ENCODE measurements around the gene LRP2. TPM values are rescaled to one million over a fixed set of nuclear protein-coding genes. Genes with fewer than 3 reads are reported as not detected.
"Not testable (repeated sequence)": the region's sequence is repeated elsewhere in the genome, so short reads cannot be mapped to it uniquely, and the experiment has no call there.

Gene LRP2
- total RNA-seq, 1 donor from 2014 or later = 1.00 TPM

DNA sequence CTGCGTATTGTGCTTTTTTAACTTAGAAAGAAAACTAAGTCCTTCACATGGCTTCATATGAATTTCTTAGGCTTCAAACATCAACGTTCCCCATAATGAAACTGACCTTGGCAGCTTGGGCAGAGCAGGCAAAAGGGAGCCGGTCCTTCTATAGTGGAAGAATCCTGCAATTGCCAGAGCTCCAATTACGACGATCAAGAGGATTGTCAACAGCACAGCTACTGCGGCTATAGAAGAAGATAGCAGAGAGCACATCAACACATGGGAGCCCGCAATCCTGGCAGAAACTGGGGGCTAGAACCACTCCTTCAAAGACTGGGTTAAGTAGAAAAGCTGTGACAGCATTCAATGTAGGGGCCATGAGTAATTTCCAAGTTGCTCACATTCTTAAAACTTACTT lies 223.2 kb downstream of the LRP2 start:
- H3K27ac ChIP-seq (ENCODE audit: low read depth, low read length) = no peak overlapping the region
- no peaks in the 10 kb centered on the region for H3K27me3 ChIP-seq (ENCODE audit: insufficient read depth, low read length)
- no peak overlapping the region for H3K9ac ChIP-seq (ENCODE audit: low read length)
- DNase-seq (ENCODE audit: low read depth) (no peak), FAIRE-seq (no peak)
- H3K27ac Mint-ChIP-seq (ENCODE audit: unreplicated experiment) = no peak overlapping the region
- H3K27me3 Mint-ChIP-seq (ENCODE audit: low read depth, unreplicated experiment) = peaks cover 2% of the 10 kb centered on the region
- TF ChIP-seq, protein P1, sequence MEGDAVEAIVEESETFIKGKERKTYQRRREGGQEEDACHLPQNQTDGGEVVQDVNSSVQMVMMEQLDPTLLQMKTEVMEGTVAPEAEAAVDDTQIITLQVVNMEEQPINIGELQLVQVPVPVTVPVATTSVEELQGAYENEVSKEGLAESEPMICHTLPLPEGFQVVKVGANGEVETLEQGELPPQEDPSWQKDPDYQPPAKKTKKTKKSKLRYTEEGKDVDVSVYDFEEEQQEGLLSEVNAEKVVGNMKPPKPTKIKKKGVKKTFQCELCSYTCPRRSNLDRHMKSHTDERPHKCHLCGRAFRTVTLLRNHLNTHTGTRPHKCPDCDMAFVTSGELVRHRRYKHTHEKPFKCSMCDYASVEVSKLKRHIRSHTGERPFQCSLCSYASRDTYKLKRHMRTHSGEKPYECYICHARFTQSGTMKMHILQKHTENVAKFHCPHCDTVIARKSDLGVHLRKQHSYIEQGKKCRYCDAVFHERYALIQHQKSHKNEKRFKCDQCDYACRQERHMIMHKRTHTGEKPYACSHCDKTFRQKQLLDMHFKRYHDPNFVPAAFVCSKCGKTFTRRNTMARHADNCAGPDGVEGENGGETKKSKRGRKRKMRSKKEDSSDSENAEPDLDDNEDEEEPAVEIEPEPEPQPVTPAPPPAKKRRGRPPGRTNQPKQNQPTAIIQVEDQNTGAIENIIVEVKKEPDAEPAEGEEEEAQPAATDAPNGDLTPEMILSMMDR (IDR thresholded peaks at IDR 0.05; ENCODE audit: insufficient read depth, low read depth, low read length) = no peak
- TF ChIP-seq EZH2 (IDR thresholded peaks at IDR 0.05; ENCODE audit: insufficient read depth, low read length) = no peak
- no peak overlapping the region for H3K4me2 ChIP-seq (ENCODE audit: low read length)
- no peaks in the 10 kb centered on the region for H4K20me1 ChIP-seq (ENCODE audit: insufficient read depth, low read length)
- no peaks in the 10 kb centered on the region for H3K36me3 ChIP-seq (ENCODE audit: insufficient read depth, low read length)
- H3K9me3 Mint-ChIP-seq (ENCODE audit: unreplicated experiment) = no peaks in the 10 kb centered on the region
- H3K79me2 ChIP-seq (ENCODE audit: insufficient read depth, low read length) = no peaks in the 10 kb centered on the region
- H3K9me3 ChIP-seq (ENCODE audit: insufficient read depth, low read depth, low read length) = no peaks in the 10 kb centered on the region
- H2AFZ ChIP-seq (ENCODE audit: low read depth, low read length) = no peak overlapping the region
- no peak overlapping the region for H3K4me3 ChIP-seq (ENCODE audit: insufficient read depth, low read depth, low read length)
- no peaks in the 10 kb centered on the region for H3K4me1 ChIP-seq (ENCODE audit: insufficient read depth, low read length)
- peaks cover 12% of the 10 kb centered on the region for H3K4me1 Mint-ChIP-seq (ENCODE audit: low read depth, unreplicated experiment)
- H3K36me3 Mint-ChIP-seq (ENCODE audit: low read depth, unreplicated experiment) = peaks cover 2% of the 10 kb centered on the region
- no peak overlapping the region for H3K4me3 Mint-ChIP-seq (ENCODE audit: unreplicated experiment)

DNA sequence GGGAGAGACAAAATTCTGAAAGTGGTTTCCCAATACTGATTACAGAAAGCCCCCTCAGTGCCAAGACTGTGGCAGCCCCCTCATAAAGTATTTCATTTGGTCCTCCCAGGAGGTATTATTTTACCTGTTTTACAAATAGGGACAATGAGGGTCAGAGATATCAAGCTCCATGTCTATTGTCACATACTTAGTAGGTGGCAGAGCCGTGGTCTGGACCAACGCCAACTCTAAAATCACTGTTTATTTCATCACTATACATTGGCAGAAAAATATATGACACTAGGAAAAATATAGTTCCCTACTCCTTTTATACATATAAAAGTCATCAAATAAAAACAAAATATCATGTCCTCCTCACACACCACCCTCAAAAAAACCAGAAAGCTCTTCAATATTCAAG lies 224.4 kb downstream of the LRP2 start:
- Histone ChIP-seq H3K9me3 (ENCODE audit: insufficient read depth, low read depth, low read length) (no peaks in the 10 kb centered on the region), H4K20me1 (ENCODE audit: insufficient read depth, low read length) (no peaks in the 10 kb centered on the region), H3K4me3 (ENCODE audit: insufficient read depth, low read depth, low read length) (no peak overlapping the region), H3K9ac (ENCODE audit: low read length) (no peak overlapping the region), H3K4me1 (ENCODE audit: insufficient read depth, low read length) (no peaks in the 10 kb centered on the region), H3K27ac (ENCODE audit: low read depth, low read length) (no peak overlapping the region), H2AFZ (ENCODE audit: low read depth, low read length) (no peak overlapping the region), H3K36me3 (ENCODE audit: insufficient read depth, low read length) (no peaks in the 10 kb centered on the region), H3K79me2 (ENCODE audit: insufficient read depth, low read length) (no peaks in the 10 kb centered on the region), H3K4me2 (ENCODE audit: low read length) (no peak overlapping the region), H3K27me3 (ENCODE audit: insufficient read depth, low read length) (no peaks in the 10 kb centered on the region)
- Mint-ChIP-seq H3K27ac (ENCODE audit: unreplicated experiment) (no peak overlapping the region), H3K36me3 (ENCODE audit: low read depth, unreplicated experiment) (peaks cover 2% of the 10 kb centered on the region), H3K27me3 (ENCODE audit: low read depth, unreplicated experiment) (peaks cover 2% of the 10 kb centered on the region), H3K4me1 (ENCODE audit: low read depth, unreplicated experiment) (peaks cover 12% of the 10 kb centered on the region), H3K9me3 (ENCODE audit: unreplicated experiment) (no peaks in the 10 kb centered on the region), H3K4me3 (ENCODE audit: unreplicated experiment) (no peak overlapping the region)
- DNase-seq (ENCODE audit: low read depth) (no peak), FAIRE-seq (no peak)
- TF ChIP-seq EZH2 (IDR thresholded peaks at IDR 0.05; ENCODE audit: insufficient read depth, low read length) = no peak
- TF ChIP-seq, protein P1 (IDR thresholded peaks at IDR 0.05; ENCODE audit: insufficient read depth, low read depth, low read length) = no peak

DNA sequence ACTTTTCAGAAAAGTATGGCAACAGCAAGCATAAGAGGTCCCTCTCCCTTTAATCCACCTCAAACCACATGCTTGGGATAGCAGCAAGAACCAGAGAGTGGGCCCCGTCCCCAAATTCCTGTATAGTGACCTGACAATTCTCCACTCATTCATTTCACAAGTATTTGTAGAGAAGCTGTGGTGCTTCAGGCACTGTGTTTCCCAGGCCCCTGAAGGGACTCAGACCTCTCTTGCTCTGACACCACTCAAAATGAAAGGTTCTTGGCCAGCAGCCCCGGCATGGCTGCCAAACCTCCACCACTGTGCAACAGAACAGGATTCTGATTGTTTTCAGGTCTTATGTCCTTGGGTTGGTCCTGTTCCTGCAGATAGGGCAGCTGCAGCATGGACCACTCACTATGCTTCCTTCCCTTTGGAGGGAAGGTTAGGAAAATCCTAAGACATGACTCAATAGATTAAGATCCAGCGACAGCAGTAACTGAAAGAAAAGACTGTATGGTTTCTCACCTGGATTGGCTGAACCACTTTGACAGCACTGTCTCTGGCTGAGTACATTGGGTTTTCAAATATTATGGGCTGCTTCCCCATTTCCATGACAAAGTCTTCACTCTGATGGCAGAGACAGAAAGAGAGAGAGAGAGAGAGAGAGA lies 225.3 kb downstream of the LRP2 start:
- DNase-seq (ENCODE audit: low read depth) (peak; percentile 5), FAIRE-seq (no peak)
- H3K4me1 ChIP-seq (ENCODE audit: insufficient read depth, low read length) = no peaks in the 10 kb centered on the region
- H2AFZ ChIP-seq (ENCODE audit: low read depth, low read length) = peak overlapping the region; percentile 34
- H3K27me3 Mint-ChIP-seq (ENCODE audit: low read depth, unreplicated experiment) = peaks cover 2% of the 10 kb centered on the region
- no peaks in the 10 kb centered on the region for H3K9me3 ChIP-seq (ENCODE audit: insufficient read depth, low read depth, low read length)
- peaks cover 12% of the 10 kb centered on the region for H3K4me1 Mint-ChIP-seq (ENCODE audit: low read depth, unreplicated experiment)
- no peak overlapping the region for H3K4me3 ChIP-seq (ENCODE audit: insufficient read depth, low read depth, low read length)
- no peaks in the 10 kb centered on the region for H4K20me1 ChIP-seq (ENCODE audit: insufficient read depth, low read length)
- no peaks in the 10 kb centered on the region for H3K9me3 Mint-ChIP-seq (ENCODE audit: unreplicated experiment)
- no peaks in the 10 kb centered on the region for H3K36me3 ChIP-seq (ENCODE audit: insufficient read depth, low read length)
- no peak overlapping the region for H3K4me3 Mint-ChIP-seq (ENCODE audit: unreplicated experiment)
- no peaks in the 10 kb centered on the region for H3K27me3 ChIP-seq (ENCODE audit: insufficient read depth, low read length)
- H3K79me2 ChIP-seq (ENCODE audit: insufficient read depth, low read length) = no peaks in the 10 kb centered on the region
- H3K27ac ChIP-seq (ENCODE audit: low read depth, low read length) = no peak overlapping the region
- no peak overlapping the region for H3K4me2 ChIP-seq (ENCODE audit: low read length)
- TF ChIP-seq, protein P1 (IDR thresholded peaks at IDR 0.05; ENCODE audit: insufficient read depth, low read depth, low read length) = no peak
- no peak for TF ChIP-seq EZH2 (IDR thresholded peaks at IDR 0.05; ENCODE audit: insufficient read depth, low read length)
- no peak overlapping the region for H3K9ac ChIP-seq (ENCODE audit: low read length)
- H3K36me3 Mint-ChIP-seq (ENCODE audit: low read depth, unreplicated experiment) = peaks cover 2% of the 10 kb centered on the region
- H3K27ac Mint-ChIP-seq (ENCODE audit: unreplicated experiment) = no peak overlapping the region

DNA sequence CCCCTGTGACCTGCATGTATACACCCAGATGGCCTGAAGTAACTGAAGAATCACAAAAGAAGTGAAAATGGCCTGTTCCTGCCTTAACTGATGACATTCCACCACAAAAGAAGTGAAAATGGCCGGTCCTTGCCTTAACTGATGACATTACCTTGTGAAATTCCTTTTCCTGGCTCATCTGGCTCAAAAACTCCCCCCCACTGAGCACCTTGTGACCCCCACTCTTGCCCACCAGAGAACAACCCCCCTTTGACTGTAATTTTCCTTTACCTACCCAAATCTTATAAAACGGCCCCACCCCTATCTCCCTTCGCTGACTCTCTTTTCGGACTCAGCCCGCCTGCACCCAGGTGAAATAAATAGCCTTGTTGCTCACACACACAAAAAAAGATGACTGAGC lies 225.9 kb downstream of the LRP2 start:
- H3K9me3 ChIP-seq (ENCODE audit: insufficient read depth, low read depth, low read length); H3K4me3 ChIP-seq (ENCODE audit: insufficient read depth, low read depth, low read length); H3K4me1 ChIP-seq (ENCODE audit: insufficient read depth, low read length); H3K27me3 ChIP-seq (ENCODE audit: insufficient read depth, low read length); H3K9me3 Mint-ChIP-seq (ENCODE audit: unreplicated experiment); H3K27ac ChIP-seq (ENCODE audit: low read depth, low read length); H3K4me2 ChIP-seq (ENCODE audit: low read length); H3K9ac ChIP-seq (ENCODE audit: low read length); H2AFZ ChIP-seq (ENCODE audit: low read depth, low read length); DNase-seq (ENCODE audit: low read depth); H3K4me3 Mint-ChIP-seq (ENCODE audit: unreplicated experiment); H3K27me3 Mint-ChIP-seq (ENCODE audit: low read depth, unreplicated experiment); H3K79me2 ChIP-seq (ENCODE audit: insufficient read depth, low read length); H3K27ac Mint-ChIP-seq (ENCODE audit: unreplicated experiment); H3K36me3 Mint-ChIP-seq (ENCODE audit: low read depth, unreplicated experiment); H3K36me3 ChIP-seq (ENCODE audit: insufficient read depth, low read length); H4K20me1 ChIP-seq (ENCODE audit: insufficient read depth, low read length); FAIRE-seq: not testable (repeated sequence)
- H3K4me1 Mint-ChIP-seq (ENCODE audit: low read depth, unreplicated experiment) = peaks cover 12% of the 10 kb centered on the region

Measured in astrocyte (in vitro differentiated cells and primary cell).